Amygdala (tissue), 56 donors: ENCODE results near the gene SLC25A41.

ENCODE experiments used
- DNase-seq, 56 donors: peaks; one replicate each; lab custom pipeline; 2025; lab: John Stamatoyannopoulos, UW

The SLC25A41 gene

DNA sequence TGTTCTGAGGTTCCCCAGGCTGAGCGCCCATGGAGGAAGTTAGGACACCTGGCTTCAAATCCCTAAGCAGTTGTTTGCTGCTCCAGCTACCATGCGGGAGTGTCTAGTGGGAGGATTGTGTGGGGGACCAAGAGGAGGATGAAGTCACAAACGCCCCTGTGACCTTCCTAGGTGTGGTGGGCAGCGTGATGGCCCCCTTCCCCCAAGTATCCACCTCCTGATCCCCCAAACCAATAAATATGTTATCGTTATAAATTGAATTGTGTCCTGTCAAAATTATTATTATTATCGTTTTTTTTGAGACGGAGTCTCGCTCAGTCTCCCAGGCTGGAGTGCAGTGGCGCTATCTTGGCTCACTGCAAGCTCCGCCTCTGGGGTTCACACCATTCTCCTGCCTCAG lies at the start of gene SLC25A41:
SLC25A41 (minus strand) TSS at position 101 of the 400 bp plus-strand sequence; CDS start at position 31, 70 bp downstream.
- DNase-seq, result no peak

DNA sequence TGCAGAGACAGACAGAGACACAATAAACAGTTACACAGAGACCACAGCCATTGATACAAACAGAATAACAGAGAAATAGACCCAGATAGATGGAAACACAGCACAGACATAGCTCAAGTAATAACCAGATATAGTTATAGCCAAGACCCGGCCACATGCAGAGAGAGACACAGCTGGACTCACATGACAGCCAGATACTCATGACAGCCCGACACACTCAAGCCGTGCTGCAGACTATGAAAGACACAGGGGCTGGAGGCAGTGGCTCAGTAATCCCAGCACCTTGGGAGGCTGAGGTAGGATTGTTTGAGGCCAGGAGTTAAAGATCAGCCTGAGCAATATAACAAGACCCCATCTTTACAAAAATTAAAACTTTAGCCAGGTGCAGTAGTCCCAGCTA lies 49.7 kb upstream of the SLC25A41 start:
- DNase-seq, result no peak

DNA sequence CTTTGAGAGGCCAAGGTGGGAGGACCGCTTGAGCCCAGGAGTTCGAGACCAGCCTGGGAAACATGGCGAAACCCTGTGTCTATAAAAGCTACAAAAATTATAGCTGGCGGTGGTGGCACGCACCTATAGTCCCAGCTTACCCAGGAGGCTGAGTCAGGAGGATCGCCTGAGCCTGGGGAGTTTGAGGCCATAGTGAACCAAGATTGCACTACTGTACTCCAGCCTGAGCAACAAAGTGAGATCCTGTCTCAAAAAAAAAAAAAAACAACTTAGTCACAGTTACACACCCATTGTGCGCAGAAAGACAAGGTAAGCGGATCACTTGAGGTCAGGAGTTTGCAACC lies 48.8 kb upstream of the SLC25A41 start:
- DNase-seq, result no peak

GRCh38 chr19:6481541-6482342 lies 48.2 kb upstream of the SLC25A41 start, which contains the start of gene DENND1C:
TSS of gene DENND1C (minus strand) at chr19:6481787. CDS start at chr19:6481695, 92 bp downstream.
- peak in 35 of 56 donors; percentile 4 to 64 (median 35) for DNase-seq

GRCh38 chr19:6480848-6481415 lies 47.4 kb upstream of the SLC25A41 start:
- DNase-seq, result no peak

DNA sequence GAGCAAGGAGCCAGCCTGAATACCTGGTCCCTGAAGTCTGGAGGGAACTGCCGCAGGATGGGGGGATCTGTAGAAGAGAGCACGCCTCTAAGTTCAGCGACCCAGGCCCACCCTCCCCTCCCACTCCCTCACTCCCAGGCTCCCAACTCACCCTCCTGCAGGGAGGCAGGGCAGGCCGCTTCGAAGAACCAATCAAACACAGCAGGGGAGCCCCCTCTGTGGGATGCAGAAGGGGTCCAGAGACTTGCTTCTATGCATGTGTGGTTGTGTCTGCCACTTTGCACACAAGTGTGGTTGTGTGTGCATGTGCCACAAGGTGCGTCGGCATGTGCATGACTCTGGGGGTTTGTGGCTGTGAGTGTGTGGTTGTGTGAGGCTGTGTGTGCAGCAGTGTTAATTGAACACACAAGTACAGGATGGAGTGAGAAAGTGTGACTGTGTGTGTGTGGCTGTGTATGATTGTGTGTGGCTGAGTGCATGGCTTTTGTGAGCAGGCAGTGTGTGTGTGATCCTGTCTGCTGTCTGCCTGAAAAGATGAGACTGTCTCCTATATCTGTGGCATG lies 46.4 kb upstream of the SLC25A41 start:
- no peak for DNase-seq

- DNase-seq, result no peak
Observed at GRCh38 chr19:6478815-6479214, 45.3 kb upstream of the SLC25A41 start.

DNA sequence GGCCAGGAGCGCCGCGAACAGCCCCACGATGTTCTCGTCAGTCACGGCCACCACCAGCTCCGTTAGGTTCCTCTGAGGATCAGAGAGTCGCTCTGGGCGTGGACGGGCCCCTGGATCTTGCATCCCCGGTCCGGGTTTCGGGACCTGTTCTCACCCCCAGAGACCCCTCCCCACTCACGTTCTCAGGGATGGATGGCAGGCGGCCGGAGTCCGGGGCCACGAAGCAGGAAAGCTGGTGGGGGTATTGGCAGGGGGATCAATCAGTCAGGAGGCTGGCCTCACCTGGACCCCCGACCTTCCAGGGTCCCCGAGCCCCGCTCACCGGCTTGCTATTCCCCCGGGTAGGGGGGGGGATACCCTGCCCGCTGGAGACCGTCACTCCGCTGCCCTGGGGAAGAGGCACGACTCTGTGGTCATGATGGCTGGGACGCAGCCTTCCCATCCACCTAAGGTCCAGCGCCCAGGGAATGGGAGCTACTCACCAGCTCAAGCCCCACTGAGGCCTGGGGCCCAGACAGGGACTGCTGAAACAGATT lies 43.4 kb upstream of the SLC25A41 start:
- no peak for DNase-seq

DNA sequence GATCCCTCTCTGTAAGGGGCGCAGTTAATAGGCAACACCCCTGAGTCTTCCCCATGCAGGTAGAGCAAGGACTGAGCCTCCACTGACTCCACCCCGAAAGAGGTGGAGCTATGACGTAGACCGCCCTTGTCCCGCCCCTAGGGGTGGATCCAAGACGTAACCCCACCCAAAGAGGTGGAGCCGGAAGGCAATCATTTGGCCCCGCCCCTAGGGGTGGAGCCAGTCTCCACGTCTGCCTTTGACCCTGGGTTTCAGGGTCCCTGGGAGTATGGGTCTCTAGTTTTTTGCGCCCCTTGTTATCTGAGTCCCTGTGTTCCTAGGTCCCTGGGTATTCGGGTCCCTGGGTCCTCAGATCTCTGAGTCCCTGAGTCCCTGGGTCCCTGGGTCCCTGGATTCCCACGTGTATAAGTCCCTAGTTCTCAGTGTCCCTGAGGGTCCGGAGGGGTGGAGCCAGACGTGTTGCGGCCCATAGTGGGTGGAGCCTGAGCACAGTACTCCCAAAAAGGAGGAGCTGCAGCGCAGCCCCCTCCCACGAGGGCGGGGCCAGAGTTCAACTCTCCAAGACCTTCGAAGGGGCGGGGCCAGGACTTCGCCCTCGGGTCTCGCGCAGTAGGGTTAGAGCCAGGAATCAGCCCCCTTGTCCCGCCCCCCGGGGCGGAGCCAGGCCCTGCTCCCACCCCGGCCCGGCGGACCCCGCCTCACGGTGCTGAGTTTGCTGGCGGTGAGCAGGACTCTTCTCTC lies 42.8 kb upstream of the SLC25A41 start:
- DNase-seq, result peak in 46 of 56 donors; percentile 10 to 80 (median 48)

- no peak for DNase-seq
Observed at GRCh38 chr19:6475321-6476108, 42.0 kb upstream of the SLC25A41 start.

DNA sequence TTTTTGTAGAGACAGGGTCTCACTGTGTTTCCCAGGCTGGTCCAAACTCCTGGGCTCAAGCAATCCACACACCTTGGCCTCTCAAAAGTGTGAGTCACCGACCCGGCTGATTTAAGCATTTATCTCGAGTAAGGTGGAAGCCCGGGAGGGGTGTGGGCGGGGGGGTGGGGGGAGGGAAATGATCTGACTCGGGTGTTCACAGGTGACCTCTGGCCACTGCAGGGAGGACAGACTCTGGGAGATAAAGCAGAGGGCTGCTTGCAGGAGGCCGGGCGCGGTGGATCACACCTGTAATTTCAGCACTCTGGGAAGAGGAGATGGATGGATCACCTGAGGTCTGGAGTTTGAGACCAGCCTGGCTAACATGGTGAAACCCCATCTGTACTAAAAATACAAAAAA lies 40.1 kb upstream of the SLC25A41 start:
- no peak for DNase-seq

- DNase-seq, result no peak
Observed at GRCh38 chr19:6472713-6473112, 39.1 kb upstream of the SLC25A41 start.

DNA sequence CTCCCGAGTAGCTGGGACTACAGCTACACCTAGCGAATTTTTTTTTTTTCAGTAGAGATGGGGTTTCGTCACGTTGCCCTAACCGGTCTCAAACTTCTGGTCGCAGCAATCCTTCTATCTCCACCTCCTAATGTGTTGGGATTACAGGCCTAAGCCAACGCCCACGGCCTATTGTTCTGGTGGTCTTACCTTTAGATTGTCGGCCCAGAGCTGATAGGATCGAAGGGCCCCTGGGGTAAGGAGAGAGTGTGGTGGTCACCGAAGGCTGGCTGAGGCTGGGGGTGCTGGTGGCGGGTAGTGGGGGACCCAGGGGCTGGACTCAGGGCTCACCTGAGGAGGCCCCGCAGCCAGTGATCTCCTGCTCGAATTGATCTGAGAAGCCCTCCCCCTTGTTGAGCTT lies 37.5 kb upstream of the SLC25A41 start:
- DNase-seq, result no peak

- no peak for DNase-seq
Observed at GRCh38 chr19:6470173-6470572, 36.6 kb upstream of the SLC25A41 start.

DNA sequence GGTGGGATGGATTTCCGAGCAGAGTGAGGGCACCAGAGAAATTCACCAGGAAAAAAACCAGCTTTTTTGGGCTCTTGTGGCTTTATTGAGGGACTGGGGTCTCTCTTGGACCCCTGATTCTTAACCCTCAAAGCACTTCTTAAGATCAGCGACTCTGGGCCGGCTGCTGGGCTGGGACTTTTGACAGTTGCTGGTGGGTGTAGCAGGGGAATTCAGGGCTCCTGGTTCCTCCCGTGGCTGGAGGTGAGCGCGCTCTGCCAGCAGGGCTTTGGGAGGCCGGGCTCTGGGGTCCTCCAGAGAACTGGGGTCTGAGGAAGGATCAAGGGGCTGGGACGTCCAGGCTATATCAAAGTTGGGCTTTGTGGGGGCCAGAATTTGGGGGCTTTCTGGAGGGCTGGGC lies 33.8 kb upstream of the SLC25A41 start:
- no peak for DNase-seq

- DNase-seq, result no peak
Observed at GRCh38 chr19:6466526-6467248, 33.1 kb upstream of the SLC25A41 start.

GRCh38 chr19:6465663-6466062 lies 32.1 kb upstream of the SLC25A41 start:
- no peak for DNase-seq

DNA sequence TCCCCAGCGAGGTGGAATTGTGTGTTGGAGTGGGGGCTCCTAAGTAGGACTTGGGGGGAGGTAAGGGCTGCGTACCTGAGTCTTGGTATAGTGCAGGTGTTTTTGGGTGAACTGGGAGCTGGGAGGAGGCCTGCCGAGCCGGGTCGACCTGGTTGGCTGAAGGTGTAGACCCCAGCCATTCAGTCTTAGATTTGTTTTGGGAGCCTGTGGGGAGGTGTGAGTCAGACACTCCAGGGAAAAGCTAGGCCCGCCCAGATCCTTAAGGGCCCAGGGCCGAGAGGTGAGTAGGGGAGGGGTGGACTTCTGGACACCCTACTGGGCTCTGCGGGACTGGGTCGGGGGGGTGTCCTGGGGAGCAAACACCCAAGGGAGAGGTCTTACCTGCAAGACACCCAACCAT lies 31.4 kb upstream of the SLC25A41 start:
- no peak for DNase-seq
